Measurements from ENCODE around the gene SFR1. TPM values are rescaled to one million over a fixed set of nuclear protein-coding genes. Genes with fewer than 3 reads are reported as not detected.

SFR1 gene
- total RNA-seq, 1 experiment from 2014 or later: 11.6 TPM

- Mint-ChIP-seq H3K27ac (ENCODE audit: unreplicated experiment) (no peak overlapping the region), H3K27me3 (ENCODE audit: unreplicated experiment) (no peaks in the 10 kb centered on the region), H3K9me3 (ENCODE audit: low read depth, unreplicated experiment) (peaks cover 7% of the 10 kb centered on the region), H3K4me1 (ENCODE audit: low read depth, unreplicated experiment) (peaks cover 5% of the 10 kb centered on the region), H3K36me3 (ENCODE audit: insufficient read depth, unreplicated experiment) (no peaks in the 10 kb centered on the region), H3K4me3 (ENCODE audit: low read depth, unreplicated experiment) (no peak overlapping the region)
- no peak for TF ChIP-seq CTCF (IDR thresholded peaks at IDR 0.05; ENCODE audit: unreplicated experiment)
- BruUV-seq (replicated peaks): no TSS peak
- CTCF ChIA-PET: no interaction called here
- no peak for DNase-seq
- intact Hi-C loops (cut with micrococcal nuclease; ENCODE audit: unreplicated experiment): no loop called here
Observed at GRCh38 chr10:104090611-104091010, 31.4 kb upstream of the SFR1 start.

- no peak for TF ChIP-seq CTCF (IDR thresholded peaks at IDR 0.05; ENCODE audit: unreplicated experiment)
- no peak for DNase-seq
- intact Hi-C loops (cut with micrococcal nuclease; ENCODE audit: unreplicated experiment): no loop called here
- no TSS peak for BruUV-seq (replicated peaks)
- Mint-ChIP-seq H3K27me3 (ENCODE audit: unreplicated experiment) (no peaks in the 10 kb centered on the region), H3K27ac (ENCODE audit: unreplicated experiment) (no peak overlapping the region), H3K36me3 (ENCODE audit: insufficient read depth, unreplicated experiment) (no peaks in the 10 kb centered on the region), H3K9me3 (ENCODE audit: low read depth, unreplicated experiment) (peaks cover 7% of the 10 kb centered on the region), H3K4me3 (ENCODE audit: low read depth, unreplicated experiment) (no peak overlapping the region), H3K4me1 (ENCODE audit: low read depth, unreplicated experiment) (no peaks in the 10 kb centered on the region)
- CTCF ChIA-PET: no interaction called here
Observed at GRCh38 chr10:104092749-104093148, 29.2 kb upstream of the SFR1 start.

- H3K4me1 Mint-ChIP-seq (ENCODE audit: low read depth, unreplicated experiment): no peaks in the 10 kb centered on the region
- H3K36me3 Mint-ChIP-seq (ENCODE audit: insufficient read depth, unreplicated experiment): no peaks in the 10 kb centered on the region
- no peaks in the 10 kb centered on the region for H3K9me3 Mint-ChIP-seq (ENCODE audit: low read depth, unreplicated experiment)
- no peak overlapping the region for H3K4me3 Mint-ChIP-seq (ENCODE audit: low read depth, unreplicated experiment)
- CTCF ChIA-PET: no interaction called here
- no peak overlapping the region for H3K27ac Mint-ChIP-seq (ENCODE audit: unreplicated experiment)
- no peak for TF ChIP-seq CTCF (IDR thresholded peaks at IDR 0.05; ENCODE audit: unreplicated experiment)
- no peaks in the 10 kb centered on the region for H3K27me3 Mint-ChIP-seq (ENCODE audit: unreplicated experiment)
- intact Hi-C loops (cut with micrococcal nuclease; ENCODE audit: unreplicated experiment): no loop called here
- no peak for DNase-seq
- BruUV-seq (replicated peaks): no TSS peak
Observed at GRCh38 chr10:104096692-104097091, 25.3 kb upstream of the SFR1 start.

- no TSS peak for BruUV-seq (replicated peaks)
- intact Hi-C loops (cut with micrococcal nuclease; ENCODE audit: unreplicated experiment): no loop called here
- Mint-ChIP-seq H3K36me3 (ENCODE audit: insufficient read depth, unreplicated experiment) (no peaks in the 10 kb centered on the region), H3K4me3 (ENCODE audit: low read depth, unreplicated experiment) (no peak overlapping the region), H3K4me1 (ENCODE audit: low read depth, unreplicated experiment) (no peaks in the 10 kb centered on the region), H3K27me3 (ENCODE audit: unreplicated experiment) (no peaks in the 10 kb centered on the region), H3K9me3 (ENCODE audit: low read depth, unreplicated experiment) (no peaks in the 10 kb centered on the region), H3K27ac (ENCODE audit: unreplicated experiment) (no peak overlapping the region)
- no peak for DNase-seq
- TF ChIP-seq CTCF (IDR thresholded peaks at IDR 0.05; ENCODE audit: unreplicated experiment): no peak
- CTCF ChIA-PET: no interaction called here
Observed at GRCh38 chr10:104098358-104098925, 23.5 kb upstream of the SFR1 start.

All from Calu3 (cell line).